K562 (cell line): ENCODE results near the gene PSMD11. TPM values are rescaled to one million over a fixed set of nuclear protein-coding genes. Genes with fewer than 3 reads are reported as not detected.

ENCODE experiments used
- ATAC-seq: fragments of 200-7000 bp; cut with Tn5 transposase; 3 replicates; pipeline ENCODE4 v1.9.1; 2020; ENCODE audit warnings: moderate library complexity
- BruUV-seq: library from RNA; stranded (reverse); fragments of 400-500 nt; replicated peaks from 2 replicates; lab custom pipeline; 2021; lab: Mats Ljungman, UMichigan
- CTCF ChIA-PET: fragments of 300-600 bp; formaldehyde crosslinking; extraction: SDS; loops from one replicate; lab custom pipeline; 2021; ENCODE audit warnings: low intra/inter-chr PET ratio; lab: Yijun Ruan, JAX
- POLR2A ChIA-PET: fragments of 300-600, 350-650 bp; sonication (Branson Sonifier 250); formaldehyde crosslinking; extraction: SDS; loops from one replicate; lab custom pipeline; 2021; ENCODE audit warnings: antibody characterized with exemption, inconsistent platforms; lab: Yijun Ruan, JAX
- DNase-seq, 4 experiments: peaks; one replicate each; pipeline versions ENCODE4 v3.0.0 to v3.0.0-alpha.2; 2011 to 2018; ENCODE audit warnings: low spot score in 3 of 4, mixed read lengths in 3 of 4; ENCODE audit errors: extremely low read depth in 1 of 4
- FAIRE-seq: peaks from 2 replicates; lab custom pipeline; 2011; peaks lifted over from hg19 to GRCh38; lab: Jason Lieb, UNC
- H2AFZ ChIP-seq: 2 replicates; pipeline ENCODE4 v1.6.0; 2011; ENCODE audit warnings: low read depth, low read length, control low read depth, inconsistent platforms
- H3K27ac ChIP-seq: fragments of 200-600 bp; 3 replicates; pipeline ENCODE4 v1.8.0; 2011; ENCODE audit warnings: low read depth, mild to moderate bottlenecking, control low read depth, inconsistent platforms, low read length, moderate library complexity, mixed read lengths; ENCODE audit errors: extremely low read depth
- H3K27me3 ChIP-seq, 2 experiments: fragments of 300-600 bp in 1 of 2; 2 replicates in 1 of 2; 3 replicates in 1 of 2; pipeline versions ENCODE4 v1.6.0 to v1.8.0; 2011; ENCODE audit warnings: inconsistent platforms in 2 of 2, low read length in 2 of 2, mild to moderate bottlenecking in 1 of 2, mixed read lengths in 1 of 2, moderate library complexity in 1 of 2; ENCODE audit not compliant: control insufficient read depth in 2 of 2, insufficient read depth in 2 of 2
- H3K36me3 ChIP-seq: fragments of 300-600 bp; 3 replicates; pipeline ENCODE4 v1.8.0; 2011; ENCODE audit warnings: mild to moderate bottlenecking, low read length, inconsistent platforms; ENCODE audit not compliant: control insufficient read depth, insufficient read depth
- H3K4me1 ChIP-seq, 2 experiments: fragments of 200-600 bp in 1 of 2; replicated peaks in 1 of 2; 2 replicates in 1 of 2; 3 replicates in 1 of 2; pipeline versions ENCODE4 v1.5.1 to v1.8.0; 2011; ENCODE audit warnings: inconsistent platforms in 2 of 2, low read length in 2 of 2, mild to moderate bottlenecking in 1 of 2, mixed read lengths in 1 of 2, moderate library complexity in 1 of 2; ENCODE audit not compliant: control insufficient read depth in 2 of 2, insufficient read depth in 2 of 2
- H3K4me2 ChIP-seq: 2 replicates; pipeline ENCODE4 v1.6.1; 2011; ENCODE audit warnings: low read length, control low read depth, inconsistent platforms, mixed read lengths; ENCODE audit not compliant: insufficient read depth
- H3K4me3 ChIP-seq: fragments of 200-600 bp; sonication (generic), shearing (Covaris generic); 2 replicates; pipeline ENCODE4 v1.5.1; 2016; ENCODE audit warnings: control low read depth, inconsistent platforms
- H3K79me2 ChIP-seq: fragments of 200-600 bp; 3 replicates; pipeline ENCODE4 v1.8.0; 2011; ENCODE audit warnings: low read length, inconsistent platforms; ENCODE audit not compliant: control insufficient read depth, insufficient read depth
- H3K9ac ChIP-seq, 2 experiments: 2 replicates each; pipeline versions ENCODE4 v1.6.0 to v1.6.1; 2011; ENCODE audit warnings: low read depth in 2 of 2, low read length in 2 of 2, control low read depth in 1 of 2, inconsistent platforms in 1 of 2, mild to moderate bottlenecking in 1 of 2, mixed read lengths in 1 of 2; ENCODE audit not compliant: insufficient read depth in 1 of 2
- H3K9me1 ChIP-seq: one replicate; pipeline ENCODE4 v1.6.0; 2011; ENCODE audit warnings: inconsistent platforms, mild to moderate bottlenecking, low read length, moderate library complexity; ENCODE audit not compliant: control insufficient read depth, insufficient read depth
- H3K9me3 ChIP-seq: replicated peaks from 2 replicates; pipeline ENCODE4 v1.5.1; 2011; ENCODE audit warnings: low read depth, low read length, inconsistent platforms; ENCODE audit not compliant: control insufficient read depth, insufficient read depth
- H4K20me1 ChIP-seq: replicated peaks from 2 replicates; pipeline ENCODE4 v1.6.1; 2011; ENCODE audit warnings: low read length, inconsistent platforms, mixed read lengths; ENCODE audit not compliant: control insufficient read depth, insufficient read depth
- KDM1A ChIP-seq, 2 experiments: fragments of 450-650 bp; IDR thresholded peaks; 2 replicates each; pipeline ENCODE4 v1.6.1; 2016; ENCODE audit warnings: mild to moderate bottlenecking in 2 of 2
- SIX5 ChIP-seq, 2 experiments: IDR thresholded peaks; 2 replicates each; pipeline ENCODE4 v1.6.1; 2011; ENCODE audit warnings: low read length in 2 of 2, borderline replicate concordance in 1 of 2, low read depth in 1 of 2, mild to moderate bottlenecking in 1 of 2, moderate library complexity in 1 of 2; ENCODE audit not compliant: insufficient read depth in 1 of 2
- XRCC5 ChIP-seq: fragments of 200-400 bp; formaldehyde crosslinking; IDR thresholded peaks from 2 replicates; pipeline ENCODE4 v1.6.1; 2017; ENCODE audit warnings: low read depth, mild to moderate bottlenecking, low read length
- WGBS: fragments of 100-300 bp; shearing (Covaris generic); methylation state at CpG from one replicate; pipeline ENCODE4 v1.1.6; 2016; ENCODE audit warnings: low coverage, mixed read lengths; ENCODE audit not compliant: insufficient coverage; ENCODE audit errors: missing lambda C conversion rate; 5-methylcytosine and 5-hydroxymethylcytosine counted together
- in situ Hi-C: fragments of 300-500 bp; cut with MboI; formaldehyde crosslinking; loops from 4 replicates; pipeline ENCODE4 v1.15.0; 2018; ENCODE audit warnings: inconsistent platforms, mixed read lengths
- intact Hi-C: fragments of 100-400 bp; cut with micrococcal nuclease; formaldehyde crosslinking; loops from 2 replicates; pipeline ENCODE4 v1.14.2; 2022
- polyA plus RNA-seq, 8 experiments: library from polyadenylated mRNA; depleted of rRNA in 4 of 8; stranded (reverse) in 5 of 8; unstranded in 3 of 8; fragments of >200 nt; fragmentation: Nextera tagmentation in 2 of 8; fragmentation: Illumina TruSeq in 1 of 8; extraction: Ambion mirVana in 2 of 8; extraction: Trizol in 1 of 8; gene quantifications; 2 replicates each; pipeline versions ENCODE4 v1.2.1 to v1.2.3, GENCODE V29; 2011 to 2014; ENCODE audit warnings: inconsistent platforms in 1 of 8, missing spikeins in 1 of 8
- total RNA-seq, 7 experiments: library from RNA; depleted of rRNA in 6 of 7; stranded (reverse); fragments of >200 nt in 6 of 7; fragmentation: Illumina TruSeq in 2 of 7; extraction: Trizol in 2 of 7; gene quantifications; 2 replicates each; pipeline versions ENCODE4 v1.2.1 to v1.2.3, GENCODE V29; 2011 to 2021; ENCODE audit warnings: low replicate concordance in 1 of 7
- TF ChIP-seq, protein P1 (sequence below), 2 experiments: fragments of 450-650 bp in 1 of 2; sonication (generic) in 1 of 2; formaldehyde crosslinking in 1 of 2; IDR thresholded peaks; 2 replicates each; pipeline versions ENCODE4 v1.7.1 to v1.9.0; 2016 to 2022; ENCODE audit warnings: inconsistent platforms in 1 of 2, mild to moderate bottlenecking in 1 of 2, missing genetic modification reagents in 1 of 2

The PSMD11 gene
- total and polyA plus RNA-seq, 9 of the 15 experiments (the other 6 are each of a cell fraction or from before 2014, with no cell fraction given): 104 to 378 (median 158) TPM

DNA sequence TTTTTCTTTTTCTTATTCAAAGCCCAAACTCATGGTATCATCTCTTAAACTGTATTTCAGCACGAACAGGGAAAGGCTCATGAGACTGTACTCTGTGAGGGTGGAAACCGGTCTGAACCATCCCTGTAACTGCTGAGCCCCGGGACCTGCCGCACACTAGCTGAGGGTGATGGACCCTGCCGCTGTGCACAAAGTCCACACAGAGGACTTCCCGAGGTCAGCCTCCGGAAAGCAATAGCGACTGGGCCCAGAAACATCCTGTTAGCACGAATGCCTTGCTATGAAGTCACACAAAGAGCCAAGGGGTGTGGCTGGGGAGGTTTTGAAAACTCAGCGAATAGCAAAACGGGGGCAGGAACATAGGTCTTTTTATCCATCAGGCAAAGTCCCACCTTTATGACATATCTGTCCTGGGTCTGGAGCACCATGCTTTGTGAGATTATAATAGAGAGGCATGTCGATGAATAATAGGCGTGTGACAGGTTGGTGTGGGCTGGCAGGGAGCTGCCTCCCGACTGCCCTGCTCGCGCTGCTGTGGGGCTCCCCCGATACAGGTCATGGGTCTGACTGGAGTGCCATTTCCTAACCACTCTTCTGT, 75.9 kb downstream of the PSMD11 start:
- ChIA-PET CTCF (no interaction called here), POLR2A (no interaction called here)
- FAIRE-seq: no peak
- Histone ChIP-seq H3K4me3 (no peak overlapping the region), H3K9ac (no peak overlapping the region), H3K36me3 (no peaks in the 10 kb centered on the region), H3K79me2 (no peaks in the 10 kb centered on the region), H3K27me3 (no peaks in the 10 kb centered on the region), H3K4me2 (no peak overlapping the region), H3K9me3 (no peaks in the 10 kb centered on the region), H3K4me1 (peaks cover 0 to 4% of the 10 kb centered on the region in 2 experiments; a peak in 1 of 5 replicates), H3K9me1 (no peaks in the 10 kb centered on the region), H3K27ac (no peak overlapping the region), H4K20me1 (no peaks in the 10 kb centered on the region), H2AFZ (no peak overlapping the region)
- in situ Hi-C loops (no loop called here), intact Hi-C loops (no loop called here)
- DNase-seq: no peak
- TF ChIP-seq KDM1A (IDR thresholded peaks at IDR 0.05): no peak
- TF ChIP-seq XRCC5: no peak
- 74% methylated on average over 13 of the region's 17 CpGs for WGBS
- BruUV-seq: no TSS peak
- no peak for ATAC-seq

DNA sequence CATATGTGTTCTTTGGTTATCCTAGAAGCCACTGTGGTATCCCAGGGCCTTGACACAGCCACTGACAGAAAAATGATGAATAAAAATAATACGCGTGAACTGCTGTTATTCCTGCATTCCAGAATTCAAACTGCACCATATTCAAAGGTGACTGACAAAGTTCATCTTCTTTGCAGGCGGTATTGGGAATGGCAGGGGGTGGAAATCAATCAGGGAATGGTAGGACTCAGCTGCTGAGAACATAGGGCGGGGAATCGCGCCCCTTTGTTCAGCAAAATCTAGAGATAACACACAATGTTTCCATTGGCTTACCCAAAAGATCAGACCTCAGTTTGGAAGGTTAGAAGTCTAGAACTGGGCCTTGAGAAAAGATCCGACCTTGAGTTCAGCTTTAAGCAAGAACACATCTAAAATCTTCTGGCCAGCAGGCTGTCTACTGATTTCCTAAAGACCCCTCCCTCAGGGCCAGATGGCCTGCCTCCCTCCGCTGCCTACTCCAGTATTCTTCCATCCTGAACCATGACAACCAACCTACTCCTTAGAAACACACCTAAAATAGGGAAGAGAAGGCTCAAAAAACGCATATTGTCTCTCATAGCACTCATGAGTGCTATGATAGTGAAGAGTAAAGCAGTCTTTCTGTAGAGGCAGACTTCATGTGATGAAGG, 76.6 kb downstream of the PSMD11 start:
- ChIA-PET POLR2A (no interaction called here), CTCF (no interaction called here)
- Histone ChIP-seq H2AFZ (no peak overlapping the region), H3K36me3 (no peaks in the 10 kb centered on the region), H3K27ac (no peak overlapping the region), H3K27me3 (no peaks in the 10 kb centered on the region), H3K9me3 (no peaks in the 10 kb centered on the region), H3K4me3 (no peak overlapping the region), H3K9ac (no peak overlapping the region), H3K79me2 (no peaks in the 10 kb centered on the region), H3K4me2 (no peak overlapping the region), H3K9me1 (no peaks in the 10 kb centered on the region), H3K4me1 (peaks cover 3 to 4% of the 10 kb centered on the region in 2 experiments; a peak in 1 of 5 replicates), H4K20me1 (no peaks in the 10 kb centered on the region)
- in situ Hi-C loops: no loop called here
- intact Hi-C loops: no loop called here
- DNase-seq (no peak), ATAC-seq (no peak), FAIRE-seq (no peak)
- BruUV-seq: no TSS peak
- WGBS: 64% methylated on average over 9 of the region's 9 CpGs
- TF ChIP-seq, protein P1, sequence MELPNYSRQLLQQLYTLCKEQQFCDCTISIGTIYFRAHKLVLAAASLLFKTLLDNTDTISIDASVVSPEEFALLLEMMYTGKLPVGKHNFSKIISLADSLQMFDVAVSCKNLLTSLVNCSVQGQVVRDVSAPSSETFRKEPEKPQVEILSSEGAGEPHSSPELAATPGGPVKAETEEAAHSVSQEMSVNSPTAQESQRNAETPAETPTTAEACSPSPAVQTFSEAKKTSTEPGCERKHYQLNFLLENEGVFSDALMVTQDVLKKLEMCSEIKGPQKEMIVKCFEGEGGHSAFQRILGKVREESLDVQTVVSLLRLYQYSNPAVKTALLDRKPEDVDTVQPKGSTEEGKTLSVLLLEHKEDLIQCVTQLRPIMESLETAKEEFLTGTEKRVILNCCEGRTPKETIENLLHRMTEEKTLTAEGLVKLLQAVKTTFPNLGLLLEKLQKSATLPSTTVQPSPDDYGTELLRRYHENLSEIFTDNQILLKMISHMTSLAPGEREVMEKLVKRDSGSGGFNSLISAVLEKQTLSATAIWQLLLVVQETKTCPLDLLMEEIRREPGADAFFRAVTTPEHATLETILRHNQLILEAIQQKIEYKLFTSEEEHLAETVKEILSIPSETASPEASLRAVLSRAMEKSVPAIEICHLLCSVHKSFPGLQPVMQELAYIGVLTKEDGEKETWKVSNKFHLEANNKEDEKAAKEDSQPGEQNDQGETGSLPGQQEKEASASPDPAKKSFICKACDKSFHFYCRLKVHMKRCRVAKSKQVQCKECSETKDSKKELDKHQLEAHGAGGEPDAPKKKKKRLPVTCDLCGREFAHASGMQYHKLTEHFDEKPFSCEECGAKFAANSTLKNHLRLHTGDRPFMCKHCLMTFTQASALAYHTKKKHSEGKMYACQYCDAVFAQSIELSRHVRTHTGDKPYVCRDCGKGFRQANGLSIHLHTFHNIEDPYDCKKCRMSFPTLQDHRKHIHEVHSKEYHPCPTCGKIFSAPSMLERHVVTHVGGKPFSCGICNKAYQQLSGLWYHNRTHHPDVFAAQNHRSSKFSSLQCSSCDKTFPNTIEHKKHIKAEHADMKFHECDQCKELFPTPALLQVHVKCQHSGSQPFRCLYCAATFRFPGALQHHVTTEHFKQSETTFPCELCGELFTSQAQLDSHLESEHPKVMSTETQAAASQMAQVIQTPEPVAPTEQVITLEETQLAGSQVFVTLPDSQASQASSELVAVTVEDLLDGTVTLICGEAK (IDR thresholded peaks at IDR 0.05): no peak
- TF ChIP-seq, protein P1 (CRISPR knock-in tag; IDR thresholded peaks at IDR 0.05): no peak
- no peak for TF ChIP-seq SIX5 (IDR thresholded peaks at IDR 0.05; ENCODE audit: borderline replicate concordance in 1 of 2, insufficient read depth in 1 of 2, low read depth in 1 of 2, low read length in 2 of 2)
